ENCODE results near the gene SLC6A13.

The SLC6A13 gene

GRCh38 chr12:264269-264668 is 1.6 kb upstream of the SLC6A13 start:
- Histone ChIP-seq H3K27me3 (ENCODE audit: control insufficient read depth, insufficient read depth, low read length) (no peaks in the 10 kb centered on the region), H3K9me3 (ENCODE audit: control insufficient read depth, low read depth, low read length) (no peaks in the 10 kb centered on the region), H3K27ac (ENCODE audit: low read length) (no peak overlapping the region), H3K36me3 (ENCODE audit: control insufficient read depth, low read depth, low read length) (no peaks in the 10 kb centered on the region), H3K4me3 (ENCODE audit: low read length) (no peak overlapping the region), H3K9ac (ENCODE audit: low read length) (no peak overlapping the region), H3K4me1 (ENCODE audit: control insufficient read depth, low read depth, low read length) (peaks cover 3% of the 10 kb centered on the region)

- no peaks in the 10 kb centered on the region for H3K36me3 ChIP-seq (ENCODE audit: control insufficient read depth, low read depth, low read length)
- no peak overlapping the region for H3K9ac ChIP-seq (ENCODE audit: low read length)
- H3K4me1 ChIP-seq (ENCODE audit: control insufficient read depth, low read depth, low read length) = peaks cover 3% of the 10 kb centered on the region
- H3K9me3 ChIP-seq (ENCODE audit: control insufficient read depth, low read depth, low read length) = no peaks in the 10 kb centered on the region
- no peaks in the 10 kb centered on the region for H3K27me3 ChIP-seq (ENCODE audit: control insufficient read depth, insufficient read depth, low read length)
- H3K27ac ChIP-seq (ENCODE audit: low read length) = no peak overlapping the region
- H3K4me3 ChIP-seq (ENCODE audit: low read length) = no peak overlapping the region
Observed at GRCh38 chr12:263574-263973, 938 bp upstream of the SLC6A13 start.

GRCh38 chr12:262113-262512 is 523 bp downstream of the SLC6A13 start:
- H3K27me3 ChIP-seq (ENCODE audit: control insufficient read depth, insufficient read depth, low read length) = no peaks in the 10 kb centered on the region
- H3K9me3 ChIP-seq (ENCODE audit: control insufficient read depth, low read depth, low read length) = no peaks in the 10 kb centered on the region

DNA sequence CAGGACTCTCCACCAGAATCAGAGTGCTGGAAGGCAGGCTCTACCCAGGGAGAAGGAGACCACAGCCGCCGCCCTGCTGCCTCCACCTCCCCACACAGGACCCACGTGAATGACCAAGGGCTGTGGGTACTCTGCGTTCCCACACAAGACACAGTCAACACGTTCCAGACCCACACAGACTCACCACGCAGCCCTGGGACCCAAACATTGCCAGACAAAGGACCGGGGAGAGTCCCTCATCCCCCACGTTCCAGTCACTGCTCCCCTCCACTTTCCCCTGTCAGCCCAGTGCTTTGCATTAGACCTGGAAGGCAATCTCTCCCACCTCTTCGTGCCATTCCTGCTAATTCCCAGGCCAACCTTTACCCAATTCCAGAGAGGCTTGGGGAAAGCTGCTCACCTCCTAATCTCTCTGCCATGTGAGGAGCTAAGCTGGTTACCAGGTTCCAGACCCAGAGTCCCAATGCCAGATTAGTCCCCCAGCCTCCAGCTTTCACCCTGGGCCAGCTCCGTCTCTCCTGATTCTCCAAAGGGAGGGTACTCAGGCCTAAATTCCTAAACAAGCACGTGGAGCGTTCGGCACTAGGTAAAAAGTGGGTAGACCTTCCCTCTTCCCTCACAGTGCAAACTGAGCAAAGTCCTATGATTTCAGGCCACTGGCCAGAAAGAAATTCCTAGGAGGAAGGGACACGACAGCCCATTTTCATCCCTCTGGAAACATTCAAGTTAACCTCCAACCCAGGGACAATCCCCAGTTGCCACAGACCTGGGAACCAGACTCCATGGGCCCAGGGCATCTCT is 4.9 kb downstream of the SLC6A13 start:
- Histone ChIP-seq H3K27ac (ENCODE audit: low read length) (no peak overlapping the region), H3K36me3 (ENCODE audit: control insufficient read depth, low read depth, low read length) (no peaks in the 10 kb centered on the region), H3K27me3 (ENCODE audit: control insufficient read depth, insufficient read depth, low read length) (no peaks in the 10 kb centered on the region), H3K4me1 (ENCODE audit: control insufficient read depth, low read depth, low read length) (peaks cover 3% of the 10 kb centered on the region), H3K4me3 (ENCODE audit: low read length) (no peak overlapping the region), H3K9me3 (ENCODE audit: control insufficient read depth, low read depth, low read length) (no peaks in the 10 kb centered on the region), H3K9ac (ENCODE audit: low read length) (no peak overlapping the region)

More at GRCh38 chr12:262113-262512, 523 bp downstream of the SLC6A13 start:
- H3K36me3 ChIP-seq (ENCODE audit: control insufficient read depth, low read depth, low read length) = no peaks in the 10 kb centered on the region
- H3K27ac ChIP-seq (ENCODE audit: low read length) = no peak overlapping the region
- H3K9ac ChIP-seq (ENCODE audit: low read length) = no peak overlapping the region
- H3K4me3 ChIP-seq (ENCODE audit: low read length) = no peak overlapping the region
- H3K4me1 ChIP-seq (ENCODE audit: control insufficient read depth, low read depth, low read length) = peaks cover 3% of the 10 kb centered on the region

GRCh38 chr12:256958-257357 is 5.7 kb downstream of the SLC6A13 start:
- Histone ChIP-seq H3K4me1 (ENCODE audit: control insufficient read depth, low read depth, low read length) (no peaks in the 10 kb centered on the region), H3K4me3 (ENCODE audit: low read length) (no peak overlapping the region), H3K9me3 (ENCODE audit: control insufficient read depth, low read depth, low read length) (no peaks in the 10 kb centered on the region), H3K27me3 (ENCODE audit: control insufficient read depth, insufficient read depth, low read length) (no peaks in the 10 kb centered on the region), H3K27ac (ENCODE audit: low read length) (no peak overlapping the region), H3K9ac (ENCODE audit: low read length) (no peak overlapping the region), H3K36me3 (ENCODE audit: control insufficient read depth, low read depth, low read length) (no peaks in the 10 kb centered on the region)

DNA sequence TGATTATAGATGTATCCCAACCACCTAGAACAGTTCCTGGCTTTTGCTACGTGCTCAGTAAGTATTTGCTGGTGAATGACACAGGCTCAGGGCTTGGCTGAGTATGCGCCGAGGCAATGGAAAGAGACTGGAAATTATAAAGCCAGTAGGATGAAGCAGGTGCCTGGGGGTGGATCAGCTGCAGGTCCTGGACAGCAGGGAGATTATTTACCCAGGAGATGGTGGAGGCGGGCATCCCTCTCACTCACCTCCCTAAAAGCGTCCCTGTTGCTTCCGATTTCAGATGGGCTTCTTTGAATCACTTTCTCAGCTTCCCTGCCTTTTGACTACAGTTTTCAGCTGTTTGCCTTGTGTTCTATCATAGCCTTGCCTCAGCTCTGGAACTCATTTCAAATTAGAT is 6.4 kb downstream of the SLC6A13 start:
- Histone ChIP-seq H3K9me3 (ENCODE audit: control insufficient read depth, low read depth, low read length) (no peaks in the 10 kb centered on the region), H3K9ac (ENCODE audit: low read length) (no peak overlapping the region), H3K4me1 (ENCODE audit: control insufficient read depth, low read depth, low read length) (no peaks in the 10 kb centered on the region), H3K4me3 (ENCODE audit: low read length) (no peak overlapping the region), H3K27ac (ENCODE audit: low read length) (no peak overlapping the region), H3K36me3 (ENCODE audit: control insufficient read depth, low read depth, low read length) (no peaks in the 10 kb centered on the region), H3K27me3 (ENCODE audit: control insufficient read depth, insufficient read depth, low read length) (no peaks in the 10 kb centered on the region)

GRCh38 chr12:254912-255311 is 7.7 kb downstream of the SLC6A13 start:
- H3K27me3 ChIP-seq (ENCODE audit: control insufficient read depth, insufficient read depth, low read length) = no peaks in the 10 kb centered on the region
- no peaks in the 10 kb centered on the region for H3K4me1 ChIP-seq (ENCODE audit: control insufficient read depth, low read depth, low read length)
- no peak overlapping the region for H3K27ac ChIP-seq (ENCODE audit: low read length)
- H3K4me3 ChIP-seq (ENCODE audit: low read length) = no peak overlapping the region
- no peaks in the 10 kb centered on the region for H3K9me3 ChIP-seq (ENCODE audit: control insufficient read depth, low read depth, low read length)
- H3K9ac ChIP-seq (ENCODE audit: low read length) = no peak overlapping the region
- no peaks in the 10 kb centered on the region for H3K36me3 ChIP-seq (ENCODE audit: control insufficient read depth, low read depth, low read length)

DNA sequence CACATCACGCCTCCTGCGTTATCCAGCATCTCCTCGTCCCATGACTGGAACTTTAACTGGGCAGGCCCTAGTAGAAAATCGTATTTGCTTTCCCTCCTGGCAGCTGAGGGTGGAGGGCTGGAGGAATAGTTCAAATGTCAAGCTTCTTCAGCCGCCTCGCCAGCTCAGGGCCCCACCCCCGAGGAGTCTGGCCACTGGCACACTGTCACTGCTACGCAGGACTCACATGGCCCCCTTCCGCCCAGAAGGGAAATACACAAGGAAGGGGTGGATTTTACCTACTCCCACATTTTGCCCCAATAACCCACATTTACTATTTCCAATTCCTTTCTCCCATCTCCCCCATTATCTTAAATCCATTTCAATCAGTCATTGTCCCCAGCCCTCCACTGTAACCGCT is 8.6 kb downstream of the SLC6A13 start:
- no peak overlapping the region for H3K9ac ChIP-seq (ENCODE audit: low read length)
- no peaks in the 10 kb centered on the region for H3K27me3 ChIP-seq (ENCODE audit: control insufficient read depth, insufficient read depth, low read length)
- H3K4me1 ChIP-seq (ENCODE audit: control insufficient read depth, low read depth, low read length) = no peaks in the 10 kb centered on the region
- no peak overlapping the region for H3K27ac ChIP-seq (ENCODE audit: low read length)
- no peak overlapping the region for H3K4me3 ChIP-seq (ENCODE audit: low read length)
- no peaks in the 10 kb centered on the region for H3K36me3 ChIP-seq (ENCODE audit: control insufficient read depth, low read depth, low read length)
- no peaks in the 10 kb centered on the region for H3K9me3 ChIP-seq (ENCODE audit: control insufficient read depth, low read depth, low read length)

GRCh38 chr12:253116-253831 is 9.4 kb downstream of the SLC6A13 start:
- Histone ChIP-seq H3K9ac (ENCODE audit: low read length) (no peak overlapping the region), H3K27ac (ENCODE audit: low read length) (no peak overlapping the region), H3K4me3 (ENCODE audit: low read length) (no peak overlapping the region), H3K27me3 (ENCODE audit: control insufficient read depth, insufficient read depth, low read length) (no peaks in the 10 kb centered on the region), H3K36me3 (ENCODE audit: control insufficient read depth, low read depth, low read length) (no peaks in the 10 kb centered on the region), H3K4me1 (ENCODE audit: control insufficient read depth, low read depth, low read length) (no peaks in the 10 kb centered on the region), H3K9me3 (ENCODE audit: control insufficient read depth, low read depth, low read length) (no peaks in the 10 kb centered on the region)

- no peak overlapping the region for H3K9ac ChIP-seq (ENCODE audit: low read length)
Observed at GRCh38 chr12:252636-253035, 10.0 kb downstream of the SLC6A13 start.

DNA sequence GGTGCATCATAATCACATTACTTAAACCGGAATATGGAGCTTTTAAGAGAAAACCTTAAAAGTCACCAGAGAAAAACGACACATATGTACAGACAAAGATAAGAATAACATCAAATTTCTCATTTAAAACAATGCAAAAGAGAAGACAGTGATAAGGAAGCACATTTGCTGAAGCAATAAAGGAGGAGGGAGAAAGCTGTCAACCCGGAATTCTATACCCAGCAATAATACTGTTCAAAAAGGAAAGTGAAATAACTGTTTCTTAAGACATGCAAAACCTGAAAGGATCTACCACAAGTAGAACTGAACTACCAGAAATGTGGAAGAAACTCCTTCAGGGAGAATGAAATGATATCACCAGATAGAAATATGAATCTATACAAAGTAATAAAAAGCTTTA is 15.4 kb downstream of the SLC6A13 start:
- Histone ChIP-seq H3K4me1 (ENCODE audit: control insufficient read depth, low read depth, low read length) (no peaks in the 10 kb centered on the region), H3K36me3 (ENCODE audit: control insufficient read depth, low read depth, low read length) (no peaks in the 10 kb centered on the region), H3K4me3 (ENCODE audit: low read length) (no peak overlapping the region), H3K9ac (ENCODE audit: low read length) (no peak overlapping the region), H3K27me3 (ENCODE audit: control insufficient read depth, insufficient read depth, low read length) (no peaks in the 10 kb centered on the region), H3K9me3 (ENCODE audit: control insufficient read depth, low read depth, low read length) (peaks cover 5% of the 10 kb centered on the region), H3K27ac (ENCODE audit: low read length) (no peak overlapping the region)

More at GRCh38 chr12:252636-253035, 10.0 kb downstream of the SLC6A13 start:
- Histone ChIP-seq H3K4me3 (ENCODE audit: low read length) (no peak overlapping the region), H3K36me3 (ENCODE audit: control insufficient read depth, low read depth, low read length) (no peaks in the 10 kb centered on the region), H3K27me3 (ENCODE audit: control insufficient read depth, insufficient read depth, low read length) (no peaks in the 10 kb centered on the region), H3K4me1 (ENCODE audit: control insufficient read depth, low read depth, low read length) (no peaks in the 10 kb centered on the region), H3K9me3 (ENCODE audit: control insufficient read depth, low read depth, low read length) (no peaks in the 10 kb centered on the region), H3K27ac (ENCODE audit: low read length) (no peak overlapping the region)

- Histone ChIP-seq H3K27ac (ENCODE audit: low read length) (no peak overlapping the region), H3K4me1 (ENCODE audit: control insufficient read depth, low read depth, low read length) (no peaks in the 10 kb centered on the region), H3K9ac (ENCODE audit: low read length) (no peak overlapping the region), H3K9me3 (ENCODE audit: control insufficient read depth, low read depth, low read length) (peaks cover 5% of the 10 kb centered on the region), H3K4me3 (ENCODE audit: low read length) (no peak overlapping the region), H3K36me3 (ENCODE audit: control insufficient read depth, low read depth, low read length) (no peaks in the 10 kb centered on the region), H3K27me3 (ENCODE audit: control insufficient read depth, insufficient read depth, low read length) (no peaks in the 10 kb centered on the region)
Observed at GRCh38 chr12:243381-243780, 19.3 kb downstream of the SLC6A13 start.

All from iPS-18a (cell line).